Measurements from ENCODE around the gene KMT2C. TPM values are rescaled to one million over a fixed set of nuclear protein-coding genes. Genes with fewer than 3 reads are reported as not detected.
"Not testable (repeated sequence)": the region's sequence is repeated elsewhere in the genome, so short reads cannot be mapped to it uniquely, and the experiment has no call there.

Gene KMT2C
- total RNA-seq, 3 donors from 2014 or later (not counting 1 experiment from before 2014, with no cell fraction given) = 159 to 177 (median 167) TPM

DNA sequence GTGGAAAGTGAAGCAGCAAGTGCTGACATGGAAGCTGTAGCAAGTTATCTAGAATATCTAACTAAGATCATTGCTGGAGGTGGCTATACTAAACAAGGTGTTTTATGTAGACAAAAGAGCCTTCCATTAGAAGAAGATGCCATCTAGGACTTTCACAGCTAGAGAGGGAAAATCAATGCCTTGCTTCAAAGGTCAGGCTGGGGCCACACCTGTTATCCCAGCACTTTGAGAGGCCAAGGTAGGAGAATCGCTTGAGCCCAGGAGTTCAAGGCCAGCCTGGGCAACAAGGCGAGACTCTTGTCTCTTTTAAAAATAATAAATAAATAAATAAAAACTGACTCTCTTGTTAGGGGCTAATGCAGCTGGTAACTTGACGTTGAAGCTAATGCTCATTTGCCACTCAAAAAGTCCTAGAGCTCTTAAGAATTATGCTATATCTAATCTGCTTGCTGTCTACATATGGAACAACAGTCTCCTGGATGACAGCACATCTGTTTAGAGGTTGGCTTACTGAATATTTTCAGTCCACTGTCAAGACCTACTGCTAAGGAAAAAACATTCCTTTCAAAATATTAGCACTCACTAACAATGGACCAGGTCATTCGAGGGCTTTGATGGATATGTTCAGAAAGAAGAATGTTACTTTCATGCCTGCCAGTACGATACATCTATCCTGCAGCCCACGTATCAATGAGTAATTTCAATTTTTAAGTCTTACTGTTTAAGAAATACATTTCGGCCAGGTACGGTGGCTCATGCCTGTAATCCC is 58.9 kb downstream of the KMT2C start:
- H3K36me3 ChIP-seq (ENCODE audit: control insufficient read depth, insufficient read depth, low read length); H3K27me3 Mint-ChIP-seq (ENCODE audit: low read depth in 2 of 2); H3K27ac Mint-ChIP-seq; H3K9me3 Mint-ChIP-seq; H3K27ac ChIP-seq (ENCODE audit: low read length); H3K9me3 ChIP-seq (ENCODE audit: control insufficient read depth, insufficient read depth, low read length); H3K4me1 ChIP-seq (ENCODE audit: control insufficient read depth, insufficient read depth, low read length); DNase-seq; ATAC-seq; H3K4me3 Mint-ChIP-seq; H3K27me3 ChIP-seq (ENCODE audit: control insufficient read depth, insufficient read depth, low read length); intact Hi-C loops (cut with micrococcal nuclease); H3K4me3 ChIP-seq (ENCODE audit: low read length); H3K36me3 Mint-ChIP-seq: not testable (repeated sequence)
- WGBS (ENCODE audit: insufficient coverage) = 87% methylated on average over 7 of the region's 8 CpGs
- peaks cover 54 to 55% of the 10 kb centered on the region in 2 donors for H3K4me1 Mint-ChIP-seq

DNA sequence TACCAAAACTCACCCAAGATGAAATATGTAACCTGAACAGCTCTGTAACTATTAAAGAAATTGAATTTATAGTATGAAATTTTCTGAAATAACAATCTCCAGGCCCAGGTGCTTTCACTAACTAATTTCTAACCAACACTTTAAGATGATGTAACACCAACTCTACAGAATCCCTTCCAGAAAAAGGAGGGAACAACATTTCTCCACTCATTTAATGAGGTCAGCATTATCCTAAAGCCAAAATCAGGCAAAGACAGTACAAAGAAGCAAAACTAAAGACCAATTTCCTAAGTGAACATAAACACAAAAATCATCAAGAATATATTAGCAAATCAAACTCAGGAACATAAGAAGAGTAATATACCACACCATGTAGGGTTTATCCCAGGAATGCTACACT is 65.5 kb downstream of the KMT2C start:
- H3K27ac Mint-ChIP-seq = peak overlapping the region; percentile 17 to 24
- DNase-seq (no peak), ATAC-seq (no peak)
- no peaks in the 10 kb centered on the region for H3K27me3 ChIP-seq (ENCODE audit: control insufficient read depth, insufficient read depth, low read length)
- no peak overlapping the region for H3K4me3 ChIP-seq (ENCODE audit: low read length)
- H3K4me1 ChIP-seq (ENCODE audit: control insufficient read depth, insufficient read depth, low read length) = peaks cover 9% of the 10 kb centered on the region
- no peaks in the 10 kb centered on the region for H3K36me3 ChIP-seq (ENCODE audit: control insufficient read depth, insufficient read depth, low read length)
- no peaks in the 10 kb centered on the region for H3K27me3 Mint-ChIP-seq (ENCODE audit: low read depth in 2 of 2)
- intact Hi-C loops (cut with micrococcal nuclease) = no loop called here
- no peaks in the 10 kb centered on the region for H3K36me3 Mint-ChIP-seq
- H3K4me3 Mint-ChIP-seq = no peak overlapping the region
- TF ChIP-seq, protein P1, sequence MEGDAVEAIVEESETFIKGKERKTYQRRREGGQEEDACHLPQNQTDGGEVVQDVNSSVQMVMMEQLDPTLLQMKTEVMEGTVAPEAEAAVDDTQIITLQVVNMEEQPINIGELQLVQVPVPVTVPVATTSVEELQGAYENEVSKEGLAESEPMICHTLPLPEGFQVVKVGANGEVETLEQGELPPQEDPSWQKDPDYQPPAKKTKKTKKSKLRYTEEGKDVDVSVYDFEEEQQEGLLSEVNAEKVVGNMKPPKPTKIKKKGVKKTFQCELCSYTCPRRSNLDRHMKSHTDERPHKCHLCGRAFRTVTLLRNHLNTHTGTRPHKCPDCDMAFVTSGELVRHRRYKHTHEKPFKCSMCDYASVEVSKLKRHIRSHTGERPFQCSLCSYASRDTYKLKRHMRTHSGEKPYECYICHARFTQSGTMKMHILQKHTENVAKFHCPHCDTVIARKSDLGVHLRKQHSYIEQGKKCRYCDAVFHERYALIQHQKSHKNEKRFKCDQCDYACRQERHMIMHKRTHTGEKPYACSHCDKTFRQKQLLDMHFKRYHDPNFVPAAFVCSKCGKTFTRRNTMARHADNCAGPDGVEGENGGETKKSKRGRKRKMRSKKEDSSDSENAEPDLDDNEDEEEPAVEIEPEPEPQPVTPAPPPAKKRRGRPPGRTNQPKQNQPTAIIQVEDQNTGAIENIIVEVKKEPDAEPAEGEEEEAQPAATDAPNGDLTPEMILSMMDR (IDR thresholded peaks at IDR 0.05) = no peak
- H3K9me3 ChIP-seq (ENCODE audit: control insufficient read depth, insufficient read depth, low read length) = no peaks in the 10 kb centered on the region
- peaks cover 5 to 8% of the 10 kb centered on the region in 2 donors for H3K9me3 Mint-ChIP-seq
- peaks cover 54 to 63% of the 10 kb centered on the region in 2 donors for H3K4me1 Mint-ChIP-seq
- H3K27ac ChIP-seq (ENCODE audit: low read length) = no peak overlapping the region

DNA sequence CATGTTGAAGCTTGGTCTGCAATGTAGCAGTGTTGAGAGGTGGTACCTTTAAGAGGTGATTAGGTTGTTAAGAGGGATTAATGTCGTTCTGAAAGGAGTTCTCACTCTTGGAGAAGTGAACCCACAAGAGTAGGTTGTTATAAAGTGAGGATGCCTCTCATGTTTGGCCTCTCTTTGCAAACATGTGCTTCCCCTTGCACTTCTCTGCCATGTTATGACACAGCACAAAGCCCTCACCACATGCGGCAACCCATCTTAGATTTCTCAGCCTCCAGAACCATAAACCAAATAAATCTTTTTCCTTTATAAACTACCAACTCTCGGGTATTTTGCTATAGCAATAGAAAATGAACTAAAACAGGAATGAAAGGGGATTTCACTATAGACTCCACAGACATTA is 66.3 kb downstream of the KMT2C start:
- DNase-seq = no peak
- Mint-ChIP-seq H3K36me3 (no peaks in the 10 kb centered on the region), H3K27me3 (ENCODE audit: low read depth in 2 of 2) (no peaks in the 10 kb centered on the region), H3K4me3 (peak overlapping the region; percentile 10), H3K4me1 (peaks cover 55 to 63% of the 10 kb centered on the region in 2 donors), H3K9me3 (peaks cover 5 to 8% of the 10 kb centered on the region in 2 donors), H3K27ac (peak overlapping the region; percentile 24 to 28)
- Histone ChIP-seq H3K4me3 (ENCODE audit: low read length) (no peak overlapping the region), H3K9me3 (ENCODE audit: control insufficient read depth, insufficient read depth, low read length) (no peaks in the 10 kb centered on the region), H3K36me3 (ENCODE audit: control insufficient read depth, insufficient read depth, low read length) (no peaks in the 10 kb centered on the region), H3K4me1 (ENCODE audit: control insufficient read depth, insufficient read depth, low read length) (peaks cover 10% of the 10 kb centered on the region), H3K27me3 (ENCODE audit: control insufficient read depth, insufficient read depth, low read length) (no peaks in the 10 kb centered on the region), H3K27ac (ENCODE audit: low read length) (no peak overlapping the region)
- 39% methylated on average over 3 of the region's 3 CpGs for WGBS (ENCODE audit: insufficient coverage)
- ATAC-seq = peak; percentile 49 to 65 (median 59)
- intact Hi-C loops (cut with micrococcal nuclease) = no loop called here
- TF ChIP-seq, protein P1 (IDR thresholded peaks at IDR 0.05) = no peak

DNA sequence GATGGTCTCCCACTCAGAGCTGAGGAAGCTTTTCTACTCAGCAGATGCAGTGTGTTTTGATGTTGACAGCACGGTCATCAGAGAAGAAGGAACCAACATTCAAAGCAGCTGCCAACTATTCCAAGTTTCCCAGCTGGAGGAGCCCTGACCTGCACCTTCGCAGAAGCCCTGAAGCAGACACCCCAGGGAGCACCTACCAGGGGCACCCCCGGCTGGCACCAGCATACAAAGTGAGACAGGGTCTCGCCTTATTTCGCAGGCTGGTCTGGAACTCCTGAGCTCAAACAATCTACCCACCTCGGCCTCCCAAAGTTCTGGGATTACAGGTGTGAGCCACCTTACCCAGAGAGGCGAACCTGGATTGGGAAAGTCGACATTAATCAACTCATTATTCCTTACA is 68.6 kb downstream of the KMT2C start:
- DNase-seq (no peak), ATAC-seq (no peak)
- Histone ChIP-seq H3K4me1 (ENCODE audit: control insufficient read depth, insufficient read depth, low read length) (peaks cover 9% of the 10 kb centered on the region), H3K36me3 (ENCODE audit: control insufficient read depth, insufficient read depth, low read length) (no peaks in the 10 kb centered on the region), H3K4me3 (ENCODE audit: low read length) (no peak overlapping the region), H3K9me3 (ENCODE audit: control insufficient read depth, insufficient read depth, low read length) (no peaks in the 10 kb centered on the region), H3K27me3 (ENCODE audit: control insufficient read depth, insufficient read depth, low read length) (no peaks in the 10 kb centered on the region), H3K27ac (ENCODE audit: low read length) (no peak overlapping the region)
- Mint-ChIP-seq H3K4me1 (peaks cover 62 to 70% of the 10 kb centered on the region in 2 donors), H3K4me3 (no peak overlapping the region), H3K9me3 (peaks cover 5% of the 10 kb centered on the region in 2 donors), H3K27me3 (ENCODE audit: low read depth in 2 of 2) (no peaks in the 10 kb centered on the region), H3K36me3 (no peaks in the 10 kb centered on the region), H3K27ac (no peak overlapping the region)
- WGBS (ENCODE audit: insufficient coverage) = 97% methylated on average over 8 of the region's 8 CpGs
- intact Hi-C loops (cut with micrococcal nuclease) = no loop called here
- TF ChIP-seq, protein P1 (IDR thresholded peaks at IDR 0.05) = no peak

Data from natural killer cell (primary cell).